Breast epithelium (tissue), 4 donors: ENCODE data around the gene SCART1. TPM values are rescaled to one million over a fixed set of nuclear protein-coding genes. Genes with fewer than 3 reads are reported as not detected.
A peak's percentile ranks its signal among the peaks of the same experiment; 100 is the strongest.
"Not testable (repeated sequence)": the region's sequence is repeated elsewhere in the genome, so short reads cannot be mapped to it uniquely, and the experiment has no call there.

Experiments used
- DNase-seq, 2 donors: peaks; one replicate each; pipeline ENCODE4 v3.0.0-alpha.2; 2019; ENCODE audit warnings: low spot score in 2 of 2
- H3K27ac ChIP-seq, 2 donors: fragments of 200-600 bp; sonication (generic) in 1 of 2; one replicate each; pipeline ENCODE4 v1.5.1; 2016 to 2019; ENCODE audit warnings: mild to moderate bottlenecking in 1 of 2
- H3K27me3 ChIP-seq, 2 donors: fragments of 200-600 bp; sonication (generic) in 1 of 2; one replicate each; pipeline versions ENCODE4 v1.5.1 to v1.6.0; 2017 to 2019; ENCODE audit warnings: control low read depth in 1 of 2, mild to moderate bottlenecking in 1 of 2
- H3K36me3 ChIP-seq: fragments of 200-600 bp; one replicate; pipeline ENCODE4 v1.5.1; 2019
- H3K4me1 ChIP-seq, 2 donors: fragments of 200-600 bp; sonication (generic); one replicate each; pipeline ENCODE4 v1.5.1; 2016 to 2019; ENCODE audit warnings: control low read depth in 1 of 2
- H3K4me3 ChIP-seq, 3 donors: fragments of 200-600 bp; sonication (generic); 1 replicate in 2 of 3; 2 replicates in 1 of 3; pipeline ENCODE4 v1.5.1; 2016 to 2019; ENCODE audit warnings: mild to moderate bottlenecking in 3 of 3, moderate library complexity in 2 of 3
- H3K9me3 ChIP-seq, 2 donors: fragments of 200-600 bp; sonication (generic) in 1 of 2; one replicate each; pipeline ENCODE4 v1.5.1; 2016 to 2019; ENCODE audit warnings: control low read depth in 1 of 2
- POLR2A ChIP-seq: fragments of 450-650 bp; IDR thresholded peaks from one replicate; pipeline ENCODE4 v1.6.1; 2016; ENCODE audit warnings: antibody characterized with exemption, mild to moderate bottlenecking, moderate library complexity
- POLR2AphosphoS5 ChIP-seq, 3 donors: sonication (generic); formaldehyde crosslinking; IDR thresholded peaks; one replicate each; pipeline ENCODE4 v1.6.1; 2017; ENCODE audit warnings: antibody characterized with exemption in 3 of 3
- intact Hi-C: fragments of 100-400 bp; cut with DNase I; formaldehyde crosslinking; loops from one replicate; pipeline ENCODE4 v1.15.1; 2023; ENCODE audit warnings: low total_unique reads
- total RNA-seq, 3 donors: library from RNA; depleted of rRNA; stranded (reverse); fragments of >200 nt; gene quantifications; one replicate each; pipeline ENCODE4 v1.1.0, GENCODE V29; 2016
- TF ChIP-seq, protein P1 (sequence below), 3 donors: fragments of 450-650 bp; IDR thresholded peaks; one replicate each; pipeline ENCODE4 v1.5.1; 2016 to 2017; ENCODE audit warnings: antibody characterized with exemption in 3 of 3, mild to moderate bottlenecking in 3 of 3, moderate library complexity in 3 of 3

Gene SCART1
- total RNA-seq, 3 donors from 2014 or later: 1.4 to 3.7 (median 2.9) TPM

DNA sequence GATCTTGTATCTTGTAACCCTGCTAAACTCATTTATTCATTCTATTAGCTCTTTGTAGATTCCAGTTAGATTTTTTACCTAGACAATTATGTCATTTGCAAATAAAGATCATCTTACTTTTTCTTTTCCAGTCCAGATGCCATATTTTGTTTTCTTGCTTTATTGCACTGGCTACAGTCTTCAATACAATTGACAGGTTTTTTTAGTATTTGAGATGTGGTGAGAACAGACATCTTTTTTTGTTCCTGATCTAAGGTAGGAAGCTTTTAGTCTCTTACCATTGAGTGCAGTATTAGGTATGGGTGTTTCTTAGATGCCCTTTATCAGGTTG is 41.4 kb upstream of the SCART1 start:
- Histone ChIP-seq H3K4me1 (no peaks in the 10 kb centered on the region), H3K9me3 (peaks cover 13 to 16% of the 10 kb centered on the region in 2 donors), H3K27ac (no peak overlapping the region), H3K36me3 (no peaks in the 10 kb centered on the region), H3K27me3 (no peaks in the 10 kb centered on the region), H3K4me3 (no peak overlapping the region)
- DNase-seq: no peak
- TF ChIP-seq, protein P1, sequence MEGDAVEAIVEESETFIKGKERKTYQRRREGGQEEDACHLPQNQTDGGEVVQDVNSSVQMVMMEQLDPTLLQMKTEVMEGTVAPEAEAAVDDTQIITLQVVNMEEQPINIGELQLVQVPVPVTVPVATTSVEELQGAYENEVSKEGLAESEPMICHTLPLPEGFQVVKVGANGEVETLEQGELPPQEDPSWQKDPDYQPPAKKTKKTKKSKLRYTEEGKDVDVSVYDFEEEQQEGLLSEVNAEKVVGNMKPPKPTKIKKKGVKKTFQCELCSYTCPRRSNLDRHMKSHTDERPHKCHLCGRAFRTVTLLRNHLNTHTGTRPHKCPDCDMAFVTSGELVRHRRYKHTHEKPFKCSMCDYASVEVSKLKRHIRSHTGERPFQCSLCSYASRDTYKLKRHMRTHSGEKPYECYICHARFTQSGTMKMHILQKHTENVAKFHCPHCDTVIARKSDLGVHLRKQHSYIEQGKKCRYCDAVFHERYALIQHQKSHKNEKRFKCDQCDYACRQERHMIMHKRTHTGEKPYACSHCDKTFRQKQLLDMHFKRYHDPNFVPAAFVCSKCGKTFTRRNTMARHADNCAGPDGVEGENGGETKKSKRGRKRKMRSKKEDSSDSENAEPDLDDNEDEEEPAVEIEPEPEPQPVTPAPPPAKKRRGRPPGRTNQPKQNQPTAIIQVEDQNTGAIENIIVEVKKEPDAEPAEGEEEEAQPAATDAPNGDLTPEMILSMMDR (IDR thresholded peaks at IDR 0.05): no peak
- TF ChIP-seq POLR2A (no peak), POLR2AphosphoS5 (IDR thresholded peaks at IDR 0.05) (no peak)
- intact Hi-C loops: no loop called here

DNA sequence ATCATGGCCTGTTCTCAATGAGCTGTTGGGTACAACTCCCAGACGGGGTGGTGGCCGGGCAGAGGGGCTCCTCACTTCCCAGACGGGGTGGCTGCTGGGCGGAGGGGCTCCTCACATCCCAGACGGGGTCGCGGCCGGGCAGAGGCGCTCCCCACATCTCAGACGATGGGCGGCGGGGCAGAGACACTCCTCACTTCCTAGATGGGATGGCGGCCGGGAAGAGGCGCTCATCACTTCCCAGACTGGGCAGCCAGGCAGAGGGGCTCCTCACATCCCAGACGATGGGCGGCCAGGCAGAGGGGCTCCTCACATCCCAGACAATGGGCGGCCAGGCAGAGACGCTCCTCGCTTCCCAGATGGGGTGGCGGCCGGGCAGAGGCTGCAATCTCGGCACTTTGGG is 39.3 kb upstream of the SCART1 start:
- DNase-seq, H3K27ac ChIP-seq, H3K4me1 ChIP-seq, H3K4me3 ChIP-seq, intact Hi-C loops, H3K27me3 ChIP-seq, H3K36me3 ChIP-seq: not testable (repeated sequence)
- H3K9me3 ChIP-seq: peaks cover 13 to 16% of the 10 kb centered on the region in 2 donors

DNA sequence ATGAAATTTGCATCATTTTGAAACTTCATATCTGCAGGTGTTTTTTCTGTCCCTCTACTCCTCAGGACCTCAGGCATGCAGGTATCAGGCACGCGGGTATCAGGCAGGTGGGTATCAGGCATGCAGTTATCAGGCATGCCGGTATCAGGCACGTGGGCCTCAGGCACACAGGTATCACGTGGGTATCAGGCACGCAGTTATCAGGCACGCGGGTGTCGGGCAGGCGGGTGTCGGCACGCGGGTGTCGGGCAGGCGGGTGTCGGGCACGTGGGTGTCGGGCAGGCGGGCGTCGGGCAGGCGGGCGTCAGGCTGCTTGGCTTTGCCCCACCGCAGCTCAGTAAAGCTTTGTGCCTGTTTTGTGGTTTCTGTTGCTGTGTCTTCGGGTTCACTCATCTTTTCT is 38.0 kb upstream of the SCART1 start:
- H3K27ac ChIP-seq: no peak overlapping the region
- H3K36me3 ChIP-seq: no peaks in the 10 kb centered on the region
- TF ChIP-seq POLR2A (no peak), POLR2AphosphoS5 (IDR thresholded peaks at IDR 0.05) (no peak)
- TF ChIP-seq, protein P1 (IDR thresholded peaks at IDR 0.05): no peak
- H3K4me1 ChIP-seq: no peaks in the 10 kb centered on the region
- H3K4me3 ChIP-seq: no peak overlapping the region
- intact Hi-C loops: no loop called here
- no peaks in the 10 kb centered on the region for H3K27me3 ChIP-seq
- peak in 1 of 2 donors; percentile 10 for DNase-seq
- H3K9me3 ChIP-seq: peaks cover 13% of the 10 kb centered on the region in 2 donors

DNA sequence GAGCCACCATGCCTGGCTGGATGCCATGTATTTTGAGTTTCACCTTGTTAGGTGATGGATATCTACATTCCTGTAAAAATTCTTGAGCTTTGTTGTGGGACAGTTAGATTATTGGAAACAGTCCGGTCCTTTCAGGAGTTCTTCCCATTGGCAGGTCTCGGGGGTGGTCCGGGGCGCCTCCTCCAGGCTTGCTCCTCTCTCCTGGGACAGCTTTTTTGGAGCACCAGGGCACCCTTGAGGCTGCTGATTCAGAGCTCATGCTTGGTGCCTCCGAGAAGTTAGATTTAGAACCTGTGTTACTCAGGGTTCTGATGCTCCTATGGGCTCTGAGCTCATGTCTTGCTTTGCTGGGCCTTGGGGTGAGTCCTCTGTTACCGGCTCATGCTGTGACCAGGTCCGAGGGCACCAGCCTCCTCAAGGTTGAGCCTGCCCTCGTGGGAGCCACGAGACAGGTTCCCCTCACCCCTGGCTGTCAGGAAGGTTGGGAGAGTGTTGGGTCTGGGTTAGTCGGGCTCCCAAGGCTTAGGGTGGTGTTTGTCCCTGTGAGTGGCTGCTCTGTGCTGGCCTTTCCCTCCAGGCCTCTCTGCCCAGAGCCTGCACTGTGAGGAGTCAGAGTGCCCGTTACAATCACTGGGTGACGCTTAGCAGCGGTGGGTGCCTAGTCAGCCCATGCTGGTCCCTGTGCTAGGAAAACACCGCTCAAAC is 35.3 kb upstream of the SCART1 start:
- TF ChIP-seq POLR2AphosphoS5 (IDR thresholded peaks at IDR 0.05) (no peak), POLR2A (no peak)
- TF ChIP-seq, protein P1 (IDR thresholded peaks at IDR 0.05): no peak
- Histone ChIP-seq H3K4me3 (no peak overlapping the region), H3K27me3 (peaks cover 0 to 3% of the 10 kb centered on the region in 2 donors), H3K36me3 (no peaks in the 10 kb centered on the region), H3K27ac (no peak overlapping the region), H3K4me1 (no peaks in the 10 kb centered on the region), H3K9me3 (no peaks in the 10 kb centered on the region)
- no peak for DNase-seq
- intact Hi-C loops: no loop called here

DNA sequence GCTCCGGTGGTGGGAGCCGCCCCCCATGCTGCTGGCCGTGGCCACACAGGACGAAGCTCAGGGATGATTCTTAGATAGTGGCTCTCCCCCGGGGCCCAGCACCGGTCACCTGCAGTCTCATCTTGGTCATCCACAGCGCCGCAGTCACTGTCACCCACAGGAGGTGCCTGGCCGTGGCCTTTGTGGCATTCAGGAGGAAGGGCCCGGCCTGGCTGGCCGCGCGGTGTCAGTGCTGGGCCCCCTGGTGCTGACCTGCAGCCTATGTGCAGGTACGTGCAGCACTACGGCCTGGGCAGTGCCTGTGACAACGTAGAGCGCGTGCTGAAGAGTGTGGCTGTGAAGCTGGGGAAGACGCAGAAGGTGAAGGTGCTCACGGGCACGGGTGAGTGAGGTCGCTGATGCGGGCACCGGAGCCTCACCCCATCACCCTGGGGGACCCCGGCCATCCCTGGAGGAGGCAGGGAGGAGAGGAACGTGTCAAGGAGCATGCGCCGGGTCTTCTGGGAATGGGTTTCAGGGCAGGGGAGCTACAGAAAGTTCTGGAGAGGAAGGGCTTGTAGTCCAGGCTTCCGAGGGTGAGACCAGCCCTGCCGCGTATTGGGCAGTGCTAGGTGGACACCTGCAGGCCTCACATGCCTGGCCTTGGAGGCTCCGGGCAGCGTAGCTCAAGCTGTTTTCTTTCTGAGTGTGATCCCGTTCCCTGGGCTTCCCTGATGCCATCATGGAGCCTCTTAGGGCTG is 34.4 kb upstream of the SCART1 start:
- Histone ChIP-seq H3K36me3 (no peaks in the 10 kb centered on the region), H3K4me1 (no peaks in the 10 kb centered on the region), H3K27me3 (peaks cover 0 to 3% of the 10 kb centered on the region in 2 donors), H3K9me3 (no peaks in the 10 kb centered on the region), H3K27ac (no peak overlapping the region), H3K4me3 (no peak overlapping the region)
- TF ChIP-seq, protein P1 (IDR thresholded peaks at IDR 0.05): no peak
- TF ChIP-seq POLR2AphosphoS5 (IDR thresholded peaks at IDR 0.05): no peak
- no peak for TF ChIP-seq POLR2A
- DNase-seq: peak in 1 of 2 donors; percentile 45
- intact Hi-C loops: no loop called here
